Smooth muscle cell (in vitro differentiated cells): ENCODE data around the gene SMIM29. TPM values are rescaled to one million over a fixed set of nuclear protein-coding genes. Genes with fewer than 3 reads are reported as not detected.

ENCODE experiments used
- DNase-seq: peaks from one replicate; lab custom pipeline; 2025; ENCODE audit not compliant: unreplicated experiment; lab: John Stamatoyannopoulos, UW
- H2AFZ ChIP-seq: fragments of 200-600 bp; sonication (generic); 2 replicates; pipeline ENCODE4 v1.6.0; 2016; ENCODE audit warnings: antibody characterized with exemption, low read depth, mild to moderate bottlenecking
- H3F3A ChIP-seq: fragments of 200-600 bp; sonication (generic); 2 replicates; pipeline ENCODE4 v1.6.0; 2017; ENCODE audit warnings: antibody characterized with exemption, low read depth
- H3K27ac ChIP-seq: fragments of 200-600 bp; sonication (generic); 2 replicates; pipeline ENCODE4 v1.5.1; 2016; ENCODE audit warnings: low read depth, mild to moderate bottlenecking
- H3K27me3 ChIP-seq: fragments of 200-600 bp; sonication (generic); 2 replicates; pipeline ENCODE4 v1.6.1; 2016; ENCODE audit warnings: low read depth, mild to moderate bottlenecking
- H3K36me3 ChIP-seq: fragments of 200-600 bp; sonication (generic); 2 replicates; pipeline ENCODE4 v1.5.1; 2016; ENCODE audit warnings: low read depth
- H3K4me1 ChIP-seq: fragments of 200-600 bp; sonication (generic); 2 replicates; pipeline ENCODE4 v1.5.1; 2016; ENCODE audit warnings: low read depth
- H3K4me2 ChIP-seq: fragments of 200-600 bp; sonication (generic); 2 replicates; pipeline ENCODE4 v1.6.0; 2016; ENCODE audit warnings: mild to moderate bottlenecking
- H3K4me3 ChIP-seq: fragments of 200-600 bp; sonication (generic); 2 replicates; pipeline ENCODE4 v1.5.1; 2016; ENCODE audit warnings: mild to moderate bottlenecking
- H3K79me2 ChIP-seq: fragments of 200-600 bp; sonication (generic); 2 replicates; pipeline ENCODE4 v1.6.0; 2016; ENCODE audit warnings: low read depth, mild to moderate bottlenecking
- H3K9ac ChIP-seq: fragments of 200-600 bp; sonication (generic); 2 replicates; pipeline ENCODE4 v1.6.0; 2016; ENCODE audit warnings: low read depth
- H3K9me3 ChIP-seq: fragments of 200-600 bp; sonication (generic); replicated peaks from 2 replicates; pipeline ENCODE4 v1.5.1; 2016; ENCODE audit warnings: low read depth
- H4K20me1 ChIP-seq: fragments of 200-600 bp; sonication (generic); 2 replicates; pipeline ENCODE4 v1.6.0; 2016; ENCODE audit warnings: low read depth
- WGBS: methylation state at CpG from one replicate; pipeline ENCODE4 v1.1.7; 2016; ENCODE audit warnings: low lambda C conversion rate; 5-methylcytosine and 5-hydroxymethylcytosine counted together
- polyA plus RNA-seq: library from polyadenylated mRNA; unstranded; fragments of >200 nt; fragmentation: Nextera tagmentation; extraction: Ambion mirVana; gene quantifications from 2 replicates; pipeline ENCODE4 v1.2.1, GENCODE V29; 2016
- total RNA-seq: library from RNA; depleted of rRNA; stranded (reverse); fragments of >200 nt; gene quantifications from 2 replicates; pipeline ENCODE4 v1.2.3, GENCODE V29; 2014
- TF ChIP-seq, protein P1 (sequence below): fragments of 200-600 bp; sonication (generic); IDR thresholded peaks from 2 replicates; pipeline ENCODE4 v1.5.1; 2017; ENCODE audit warnings: borderline replicate concordance, mild to moderate bottlenecking, antibody characterized with exemption; ENCODE audit not compliant: insufficient read depth, poor library complexity, severe bottlenecking

SMIM29 gene
- total and polyA plus RNA-seq, 2 experiments from 2014 or later: 29.2 to 29.7 TPM

GRCh38 chr6:34231566-34232336 lies 17.1 kb downstream of the SMIM29 start:
- Histone ChIP-seq H3K27ac (no peak overlapping the region), H3K9ac (no peak overlapping the region), H3K4me3 (no peak overlapping the region), H3K4me2 (no peak overlapping the region), H3K4me1 (peaks cover 17% of the 10 kb centered on the region), H4K20me1 (no peaks in the 10 kb centered on the region), H3K36me3 (no peaks in the 10 kb centered on the region), H3K79me2 (no peaks in the 10 kb centered on the region), H2AFZ (no peak overlapping the region), H3K9me3 (no peaks in the 10 kb centered on the region), H3K27me3 (no peaks in the 10 kb centered on the region), H3F3A (peaks cover 15% of the 10 kb centered on the region)
- no peak for DNase-seq
- TF ChIP-seq, protein P1, sequence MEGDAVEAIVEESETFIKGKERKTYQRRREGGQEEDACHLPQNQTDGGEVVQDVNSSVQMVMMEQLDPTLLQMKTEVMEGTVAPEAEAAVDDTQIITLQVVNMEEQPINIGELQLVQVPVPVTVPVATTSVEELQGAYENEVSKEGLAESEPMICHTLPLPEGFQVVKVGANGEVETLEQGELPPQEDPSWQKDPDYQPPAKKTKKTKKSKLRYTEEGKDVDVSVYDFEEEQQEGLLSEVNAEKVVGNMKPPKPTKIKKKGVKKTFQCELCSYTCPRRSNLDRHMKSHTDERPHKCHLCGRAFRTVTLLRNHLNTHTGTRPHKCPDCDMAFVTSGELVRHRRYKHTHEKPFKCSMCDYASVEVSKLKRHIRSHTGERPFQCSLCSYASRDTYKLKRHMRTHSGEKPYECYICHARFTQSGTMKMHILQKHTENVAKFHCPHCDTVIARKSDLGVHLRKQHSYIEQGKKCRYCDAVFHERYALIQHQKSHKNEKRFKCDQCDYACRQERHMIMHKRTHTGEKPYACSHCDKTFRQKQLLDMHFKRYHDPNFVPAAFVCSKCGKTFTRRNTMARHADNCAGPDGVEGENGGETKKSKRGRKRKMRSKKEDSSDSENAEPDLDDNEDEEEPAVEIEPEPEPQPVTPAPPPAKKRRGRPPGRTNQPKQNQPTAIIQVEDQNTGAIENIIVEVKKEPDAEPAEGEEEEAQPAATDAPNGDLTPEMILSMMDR: no peak
- 95% methylated on average over 17 of the region's 17 CpGs for WGBS

DNA sequence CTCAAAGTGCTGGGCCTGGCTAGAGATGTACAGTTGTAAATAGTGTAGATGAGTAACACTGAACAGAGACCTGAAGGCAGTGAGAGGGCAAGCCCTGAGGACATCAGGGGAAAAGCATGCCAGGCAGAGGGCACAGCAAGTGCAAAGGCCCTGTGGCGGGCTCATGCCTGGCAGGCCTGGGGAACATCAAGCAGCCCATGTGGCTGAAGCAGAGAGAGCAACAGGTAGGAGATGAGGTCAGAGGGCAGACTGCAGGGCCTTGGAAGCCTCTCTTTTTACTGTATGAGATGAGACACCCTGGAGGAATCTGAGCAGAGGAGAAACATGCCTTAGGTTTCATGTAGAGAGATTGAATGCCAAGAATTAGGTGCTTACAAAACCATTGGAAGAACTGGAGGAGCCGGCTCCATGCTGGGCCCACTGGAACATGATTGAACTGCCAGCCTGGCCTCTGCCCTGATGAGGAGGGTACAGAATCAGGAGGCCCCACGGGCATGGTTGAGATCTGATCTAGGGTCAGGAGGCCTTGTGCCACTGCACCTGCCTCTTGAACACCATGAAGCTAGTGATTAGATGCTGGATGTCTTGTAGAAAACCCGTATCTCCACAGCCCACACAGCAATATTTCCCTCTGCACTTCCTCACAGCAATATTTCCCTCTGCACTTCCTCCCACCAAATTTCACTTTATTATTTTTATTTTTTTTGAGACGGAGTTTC lies 18.0 kb downstream of the SMIM29 start:
- Histone ChIP-seq H3K9me3 (no peaks in the 10 kb centered on the region), H3K4me2 (no peak overlapping the region), H3K36me3 (no peaks in the 10 kb centered on the region), H4K20me1 (no peaks in the 10 kb centered on the region), H3K4me1 (peaks cover 18% of the 10 kb centered on the region), H3F3A (peaks cover 9% of the 10 kb centered on the region), H3K79me2 (no peaks in the 10 kb centered on the region), H3K27ac (no peak overlapping the region), H3K27me3 (no peaks in the 10 kb centered on the region), H2AFZ (no peak overlapping the region), H3K4me3 (no peak overlapping the region), H3K9ac (no peak overlapping the region)
- TF ChIP-seq, protein P1: no peak
- no peak for DNase-seq
- WGBS: 93% methylated on average over 5 of the region's 5 CpGs

GRCh38 chr6:34229877-34230276 lies 18.9 kb downstream of the SMIM29 start:
- H3K27me3 ChIP-seq: no peaks in the 10 kb centered on the region
- H3K36me3 ChIP-seq: no peaks in the 10 kb centered on the region
- peaks cover 17% of the 10 kb centered on the region for H3K4me1 ChIP-seq
- 96% methylated on average over 8 of the region's 8 CpGs for WGBS
- DNase-seq: no peak
- H3K4me2 ChIP-seq: no peak overlapping the region
- no peak overlapping the region for H3K27ac ChIP-seq
- peaks cover 7% of the 10 kb centered on the region for H3F3A ChIP-seq
- H3K9me3 ChIP-seq: no peaks in the 10 kb centered on the region
- H4K20me1 ChIP-seq: no peaks in the 10 kb centered on the region
- H3K79me2 ChIP-seq: no peaks in the 10 kb centered on the region
- H2AFZ ChIP-seq: no peak overlapping the region
- H3K9ac ChIP-seq: no peak overlapping the region
- no peak overlapping the region for H3K4me3 ChIP-seq
- TF ChIP-seq, protein P1: no peak
